ENCODE data around the gene CAMSAP3.

The CAMSAP3 gene

GRCh38 chr19:7618771-7619510, 23.3 kb downstream of the CAMSAP3 start:
- no peak for DNase-seq (ENCODE audit: low spot score)
- in situ Hi-C loops (cut with MboI; ENCODE audit: low sequenced_read_pairs, unreplicated experiment): no loop called here
- no peak for TF ChIP-seq CTCF (IDR thresholded peaks at IDR 0.05; ENCODE audit: borderline replicate concordance, control extremely low read depth, extremely low read depth, insufficient read depth, missing control alignments)

GRCh38 chr19:7619671-7620441, 24.2 kb downstream of the CAMSAP3 start:
- in situ Hi-C loops (cut with MboI; ENCODE audit: low sequenced_read_pairs, unreplicated experiment): no loop called here
- DNase-seq (ENCODE audit: low spot score): no peak
- TF ChIP-seq CTCF (IDR thresholded peaks at IDR 0.05; ENCODE audit: borderline replicate concordance, control extremely low read depth, extremely low read depth, insufficient read depth, missing control alignments): no peak

- no peak for TF ChIP-seq CTCF (IDR thresholded peaks at IDR 0.05; ENCODE audit: borderline replicate concordance, control extremely low read depth, extremely low read depth, insufficient read depth, missing control alignments)
- DNase-seq (ENCODE audit: low spot score): no peak
- in situ Hi-C loops (cut with MboI; ENCODE audit: low sequenced_read_pairs, unreplicated experiment): no loop called here
Observed at GRCh38 chr19:7620442-7621412, 25.1 kb downstream of the CAMSAP3 start.

- in situ Hi-C loops (cut with MboI; ENCODE audit: low sequenced_read_pairs, unreplicated experiment): no loop called here
- TF ChIP-seq CTCF (IDR thresholded peaks at IDR 0.05; ENCODE audit: borderline replicate concordance, control extremely low read depth, extremely low read depth, insufficient read depth, missing control alignments): no peak
- DNase-seq (ENCODE audit: low spot score): no peak
Observed at GRCh38 chr19:7622933-7623685, 27.4 kb downstream of the CAMSAP3 start.

- no peak for TF ChIP-seq CTCF (IDR thresholded peaks at IDR 0.05; ENCODE audit: borderline replicate concordance, control extremely low read depth, extremely low read depth, insufficient read depth, missing control alignments)
- no peak for DNase-seq (ENCODE audit: low spot score)
- in situ Hi-C loops (cut with MboI; ENCODE audit: low sequenced_read_pairs, unreplicated experiment): no loop called here
Observed at GRCh38 chr19:7623725-7624603, 28.3 kb downstream of the CAMSAP3 start.

Data from GM13976 (cell line).